A673 (cell line): ENCODE data around the gene TMEM50A. TPM values are rescaled to one million over a fixed set of nuclear protein-coding genes. Genes with fewer than 3 reads are reported as not detected.
"Not testable (repeated sequence)": the region's sequence is repeated elsewhere in the genome, so short reads cannot be mapped to it uniquely, and the experiment has no call there.

Experiments used
- BruUV-seq: library from RNA; stranded (reverse); fragments of 400-500 nt; replicated peaks from 2 replicates; lab custom pipeline; 2021; lab: Mats Ljungman, UMichigan
- CTCF ChIA-PET: fragments of 300-600 bp; sonication (Branson Sonifier 250); formaldehyde crosslinking; loops from one replicate; lab custom pipeline; 2022; ENCODE audit warnings: antibody characterized with exemption; lab: Charles Lee
- POLR2A ChIA-PET: fragments of 300-600 bp; sonication (Branson Sonifier 250); formaldehyde crosslinking; loops from one replicate; lab custom pipeline; 2022; ENCODE audit warnings: antibody characterized with exemption; ENCODE audit not compliant: low non-redundant PET; lab: Charles Lee
- DNase-seq: peaks from one replicate; pipeline ENCODE4 v3.0.0-alpha.2; 2015; ENCODE audit warnings: low spot score
- H3K27ac ChIP-seq: fragments of 200-600 bp; sonication (generic); 2 replicates; pipeline ENCODE4 v1.5.1; 2016; ENCODE audit warnings: mixed run types, low read depth, mild to moderate bottlenecking, mixed read lengths, antibody characterized with exemption, low read length; ENCODE audit not compliant: poor library complexity, severe bottlenecking
- H3K27me3 ChIP-seq: fragments of 200-600 bp; sonication (generic); replicated peaks from 2 replicates; pipeline ENCODE4 v1.6.1; 2017; ENCODE audit warnings: mixed run types, low read depth, mild to moderate bottlenecking, mixed read lengths, antibody characterized with exemption, low read length; ENCODE audit not compliant: insufficient read depth, poor library complexity
- H3K36me3 ChIP-seq: fragments of 200-600 bp; sonication (generic); 2 replicates; pipeline ENCODE4 v1.6.1; 2016; ENCODE audit warnings: mixed run types, mild to moderate bottlenecking, mixed read lengths, antibody characterized with exemption, low read length; ENCODE audit not compliant: insufficient read depth, poor library complexity, severe bottlenecking
- H3K4me1 ChIP-seq: fragments of 200-600 bp; sonication (generic); 2 replicates; pipeline ENCODE4 v1.6.1; 2017; ENCODE audit warnings: mixed run types, mild to moderate bottlenecking, mixed read lengths, antibody characterized with exemption, low read length; ENCODE audit not compliant: insufficient read depth, poor library complexity, severe bottlenecking
- H3K4me3 ChIP-seq: fragments of 200-600 bp; sonication (generic); 2 replicates; pipeline ENCODE4 v1.5.1; 2016; ENCODE audit warnings: low read depth, mixed run types, mild to moderate bottlenecking, mixed read lengths, low read length; ENCODE audit not compliant: poor library complexity, severe bottlenecking
- H3K9me3 ChIP-seq: fragments of 200-600 bp; sonication (generic); 2 replicates; pipeline ENCODE4 v1.6.1; 2016; ENCODE audit warnings: mixed run types, low read depth, mild to moderate bottlenecking, mixed read lengths, antibody characterized with exemption, low read length; ENCODE audit not compliant: poor library complexity, severe bottlenecking
- CTCF ChIP-seq: fragments of 300-800, 200-600 bp; sonication (generic); conservative IDR thresholded peaks from 2 replicates; pipeline ENCODE4 v1.5.1; 2017; ENCODE audit warnings: low read depth, mild to moderate bottlenecking, antibody characterized with exemption, low read length, moderate library complexity, mixed read lengths
- intact Hi-C: fragments of 100-400 bp; cut with micrococcal nuclease; formaldehyde crosslinking; loops from one replicate; pipeline ENCODE4 v1.10.0; 2022; ENCODE audit not compliant: unreplicated experiment
- total RNA-seq: library from RNA; stranded (reverse); gene quantifications from 2 replicates; pipeline ENCODE4 v1.2.3, GENCODE V29; 2021

TMEM50A gene
- total RNA-seq, 1 experiment from 2014 or later: 99.4 TPM

- H3K36me3 ChIP-seq, H3K27ac ChIP-seq, H3K4me3 ChIP-seq, CTCF ChIA-PET, POLR2A ChIA-PET, H3K27me3 ChIP-seq, intact Hi-C loops, DNase-seq, H3K4me1 ChIP-seq, H3K9me3 ChIP-seq, BruUV-seq: not testable (repeated sequence)
- 0 out of 2 replicates have a peak, but pooled peaks have one; percentile 29 for TF ChIP-seq CTCF
Measured at GRCh38 chr1:25402947-25403803, 65.0 kb downstream of the TMEM50A start.

DNA sequence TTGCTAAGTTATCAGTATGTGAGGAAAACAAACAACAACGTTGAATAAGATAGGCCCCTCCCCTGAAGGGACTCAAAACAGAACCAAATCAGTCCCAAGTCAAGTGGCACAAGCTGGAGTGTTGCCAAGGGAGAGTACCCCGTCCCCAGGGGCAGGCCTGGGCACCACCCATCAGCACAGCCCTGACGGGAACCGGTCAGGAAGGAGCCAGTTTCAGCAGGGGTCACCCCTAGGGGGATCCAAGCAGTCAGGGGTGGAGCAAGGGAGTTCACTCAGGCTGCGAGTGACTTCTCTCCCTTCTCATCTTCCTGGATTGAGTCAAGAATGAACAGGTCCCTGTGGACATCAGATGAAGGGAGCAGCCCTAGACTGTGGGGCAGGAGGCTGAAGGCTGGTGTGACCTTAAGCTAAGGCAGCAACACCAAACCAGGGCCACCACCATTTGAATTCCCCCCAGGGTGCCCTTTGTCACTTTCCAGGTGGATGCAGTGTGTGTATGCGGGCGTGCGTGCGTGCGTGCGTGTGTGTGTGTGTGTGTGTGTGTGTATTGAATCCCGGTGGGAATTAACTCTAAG, 67.7 kb downstream of the TMEM50A start:
- H3K36me3 ChIP-seq, POLR2A ChIA-PET, intact Hi-C loops, H3K27ac ChIP-seq, H3K27me3 ChIP-seq, H3K4me1 ChIP-seq, BruUV-seq, H3K9me3 ChIP-seq, DNase-seq, CTCF ChIA-PET, H3K4me3 ChIP-seq: not testable (repeated sequence)

DNA sequence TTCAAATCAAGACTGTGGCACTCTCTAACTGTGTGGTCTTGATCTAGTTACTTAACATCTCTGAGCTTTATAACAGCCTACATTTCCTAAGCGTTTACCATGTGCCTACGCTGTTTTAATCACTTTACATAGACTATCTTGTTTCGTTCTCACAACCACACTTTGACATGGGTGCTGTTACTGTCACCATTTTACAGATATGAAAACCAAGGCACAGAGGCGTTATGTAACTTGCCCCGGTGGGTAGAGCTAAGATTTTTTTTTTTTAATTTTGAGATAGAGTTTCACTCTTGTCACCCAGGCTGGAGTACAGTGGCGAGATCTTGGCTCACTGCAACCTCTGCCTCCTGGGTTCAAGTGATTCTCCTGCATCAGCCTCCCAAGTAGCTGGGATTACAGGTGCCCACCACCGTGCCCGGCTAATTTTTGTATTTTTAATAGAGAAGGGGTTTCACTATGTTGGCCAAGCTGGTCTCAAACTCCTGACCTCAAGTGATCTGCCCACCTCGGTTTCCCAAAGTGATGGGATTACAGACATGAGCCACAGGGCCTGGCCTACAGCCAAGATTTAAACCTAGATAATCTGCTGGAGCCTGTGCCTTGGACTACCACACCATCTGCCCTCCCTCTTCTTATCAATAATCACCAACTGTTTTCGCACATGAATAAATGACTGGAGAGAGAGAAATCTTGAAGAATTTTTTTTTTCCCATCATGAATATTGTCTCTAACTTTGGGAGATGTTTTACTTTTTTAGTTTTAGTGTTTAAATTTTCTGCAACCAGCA, 71.7 kb downstream of the TMEM50A start:
- H3K36me3 ChIP-seq, H3K27me3 ChIP-seq, H3K9me3 ChIP-seq, POLR2A ChIA-PET, H3K4me3 ChIP-seq, H3K27ac ChIP-seq, H3K4me1 ChIP-seq, DNase-seq, CTCF ChIA-PET, intact Hi-C loops, BruUV-seq: not testable (repeated sequence)

Other genes starting within 250 kb of the TMEM50A start
- 28.8 and 30.2 TPM in 2 replicates for gene SYF2, start 105.8 kb upstream of the TMEM50A start, total RNA-seq
- gene RSRP1, start 90.9 kb upstream of the TMEM50A start, total RNA-seq: 62.1 and 65.3 TPM in 2 replicates
- not detected in 2 replicates for gene RHD, start 65.8 kb upstream of the TMEM50A start, total RNA-seq
- 0.57 TPM in 1 of 2 replicates, not detected in the other for gene RHCE, start 82.5 kb downstream of the TMEM50A start, total RNA-seq
- 20.1 and 22.9 TPM in 2 replicates for gene MACO1, start 92.6 kb downstream of the TMEM50A start, total RNA-seq
- gene LDLRAP1, start 205.3 kb downstream of the TMEM50A start, total RNA-seq: 5.5 and 9.4 TPM in 2 replicates